Kidney (tissue), 14 donors: ENCODE data around the gene YTHDC2. TPM values are rescaled to one million over a fixed set of nuclear protein-coding genes. Genes with fewer than 3 reads are reported as not detected.

Experiments used
- DNase-seq, 5 donors: peaks; one replicate each; pipeline ENCODE4 v3.0.0-alpha.2; 2013 to 2020
- FAIRE-seq: peaks from 2 replicates; lab custom pipeline; 2012; peaks lifted over from hg19 to GRCh38; lab: Jason Lieb, UNC
- H3K27ac ChIP-seq, 2 donors: one replicate each; pipeline ENCODE4 v1.7.0; 2013; ENCODE audit warnings: low read depth in 2 of 2, low read length in 2 of 2, inconsistent platforms in 1 of 2
- H3K27me3 ChIP-seq: one replicate; pipeline ENCODE4 v1.7.1; 2013; ENCODE audit warnings: low read length, inconsistent platforms; ENCODE audit not compliant: control insufficient read depth, insufficient read depth
- H3K36me3 ChIP-seq, 3 donors: one replicate each; pipeline versions ENCODE4 v1.7.0 to v1.7.1; 2013; ENCODE audit warnings: low read length in 3 of 3, control low read depth in 1 of 3, inconsistent platforms in 1 of 3; ENCODE audit not compliant: insufficient read depth in 3 of 3, control insufficient read depth in 2 of 3
- H3K4me1 ChIP-seq, 3 donors: one replicate each; pipeline versions ENCODE4 v1.7.0 to v1.7.1; 2013; ENCODE audit warnings: low read length in 3 of 3, inconsistent platforms in 1 of 3, low read depth in 1 of 3; ENCODE audit not compliant: control insufficient read depth in 2 of 3, insufficient read depth in 2 of 3
- H3K4me3 ChIP-seq, 3 donors: one replicate each; pipeline versions ENCODE4 v1.7.0 to v1.8.1; 2013; ENCODE audit warnings: low read length in 3 of 3, control low read depth in 1 of 3, inconsistent platforms in 1 of 3
- H3K9ac ChIP-seq, 3 donors: one replicate each; pipeline versions ENCODE4 v1.7.0 to v1.7.1; 2013; ENCODE audit warnings: low read length in 3 of 3, control low read depth in 1 of 3, inconsistent platforms in 1 of 3
- H3K9me3 ChIP-seq, 3 donors: one replicate each; pipeline versions ENCODE4 v1.7.0 to v1.7.1; 2013; ENCODE audit warnings: low read length in 3 of 3, control low read depth in 1 of 3, inconsistent platforms in 1 of 3; ENCODE audit not compliant: control insufficient read depth in 2 of 3, insufficient read depth in 1 of 3
- intact Hi-C: fragments of 100-400 bp; cut with DNase I; formaldehyde crosslinking; loops from one replicate; pipeline ENCODE4 v1.11.1; 2022
- polyA plus RNA-seq: library from polyadenylated mRNA; stranded (reverse); fragments of 350-450 nt; fragmentation: Illumina TruSeq; extraction: RNeasy Lipid Tissue Mini Kit (QIAGEN cat#74804); gene quantifications from one replicate; pipeline ENCODE4 v1.2.3, GENCODE V29; 2014; ENCODE audit warnings: low read depth, low replicate concordance; ENCODE audit not compliant: insufficient read depth
- total RNA-seq: library from RNA; stranded (reverse); fragmentation: NEBNext Ultra II Directional; extraction: Animal tissue kit (Norgen Biotek cat#: 25700); gene quantifications from one replicate; pipeline ENCODE4 v1.2.1, GENCODE V29; 2021
- TF ChIP-seq, protein P1 (sequence below): IDR thresholded peaks from 3 replicates; pipeline ENCODE4 v1.5.1; 2012; ENCODE audit warnings: mild to moderate bottlenecking, moderate library complexity, borderline replicate concordance; ENCODE audit not compliant: insufficient read depth; ENCODE audit errors: extremely low read depth
- donor health status: control.
- donor health status: control.
- donor health status: control.
- donor health status: control.
- donor health status: control.
- donor health status: DM: yes; HTN: yes; CAD: no.
- donor health status: Normal renal cell carcinoma (clear cell type).

The YTHDC2 gene
- total and polyA plus RNA-seq, 2 donors from 2014 or later: 6.2 to 31.6 TPM

DNA sequence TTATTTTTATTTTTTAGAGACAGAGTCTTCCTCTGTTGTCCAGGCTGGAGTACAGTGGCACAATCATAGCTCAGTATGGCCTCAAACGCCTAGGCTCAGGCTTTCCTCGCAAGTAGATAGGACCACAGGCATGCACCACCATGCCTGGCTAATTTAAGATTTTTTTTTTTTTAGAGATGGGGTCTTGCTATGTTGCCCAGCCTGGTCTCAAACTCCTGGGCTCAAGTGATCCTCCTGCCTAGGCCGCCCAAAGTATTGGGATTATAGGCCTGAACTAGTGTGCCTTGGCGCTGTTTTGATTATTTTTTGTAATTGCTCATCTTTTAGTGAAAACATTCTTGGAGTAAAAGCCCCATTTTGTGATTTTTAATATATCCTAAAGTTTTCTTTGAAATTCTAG is 5.4 kb downstream of the YTHDC2 start:
- peaks cover 0 to 6% (median 2%) of the 10 kb centered on the region in 3 donors for H3K36me3 ChIP-seq
- DNase-seq (no peak), FAIRE-seq (no peak)
- no peak overlapping the region for H3K27ac ChIP-seq
- TF ChIP-seq, protein P1, sequence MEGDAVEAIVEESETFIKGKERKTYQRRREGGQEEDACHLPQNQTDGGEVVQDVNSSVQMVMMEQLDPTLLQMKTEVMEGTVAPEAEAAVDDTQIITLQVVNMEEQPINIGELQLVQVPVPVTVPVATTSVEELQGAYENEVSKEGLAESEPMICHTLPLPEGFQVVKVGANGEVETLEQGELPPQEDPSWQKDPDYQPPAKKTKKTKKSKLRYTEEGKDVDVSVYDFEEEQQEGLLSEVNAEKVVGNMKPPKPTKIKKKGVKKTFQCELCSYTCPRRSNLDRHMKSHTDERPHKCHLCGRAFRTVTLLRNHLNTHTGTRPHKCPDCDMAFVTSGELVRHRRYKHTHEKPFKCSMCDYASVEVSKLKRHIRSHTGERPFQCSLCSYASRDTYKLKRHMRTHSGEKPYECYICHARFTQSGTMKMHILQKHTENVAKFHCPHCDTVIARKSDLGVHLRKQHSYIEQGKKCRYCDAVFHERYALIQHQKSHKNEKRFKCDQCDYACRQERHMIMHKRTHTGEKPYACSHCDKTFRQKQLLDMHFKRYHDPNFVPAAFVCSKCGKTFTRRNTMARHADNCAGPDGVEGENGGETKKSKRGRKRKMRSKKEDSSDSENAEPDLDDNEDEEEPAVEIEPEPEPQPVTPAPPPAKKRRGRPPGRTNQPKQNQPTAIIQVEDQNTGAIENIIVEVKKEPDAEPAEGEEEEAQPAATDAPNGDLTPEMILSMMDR: no peak
- H3K9ac ChIP-seq: no peak overlapping the region
- intact Hi-C loops: no loop called here
- no peaks in the 10 kb centered on the region for H3K27me3 ChIP-seq
- H3K9me3 ChIP-seq: no peaks in the 10 kb centered on the region
- no peak overlapping the region for H3K4me3 ChIP-seq
- peaks cover 0 to 6% (median 4%) of the 10 kb centered on the region in 3 donors for H3K4me1 ChIP-seq

- Histone ChIP-seq H3K4me3 (no peak overlapping the region), H3K9ac (no peak overlapping the region), H3K4me1 (peaks cover 0 to 4% (median 2%) of the 10 kb centered on the region in 3 donors), H3K9me3 (no peaks in the 10 kb centered on the region), H3K27ac (no peak overlapping the region), H3K27me3 (no peaks in the 10 kb centered on the region), H3K36me3 (peaks cover 0 to 6% (median 2%) of the 10 kb centered on the region in 3 donors)
- intact Hi-C loops: no loop called here
- TF ChIP-seq, protein P1: no peak
- FAIRE-seq (no peak), DNase-seq (no peak)
These were observed 5.9 kb downstream of the YTHDC2 start for GRCh38 chr5:113519412-113519811.

DNA sequence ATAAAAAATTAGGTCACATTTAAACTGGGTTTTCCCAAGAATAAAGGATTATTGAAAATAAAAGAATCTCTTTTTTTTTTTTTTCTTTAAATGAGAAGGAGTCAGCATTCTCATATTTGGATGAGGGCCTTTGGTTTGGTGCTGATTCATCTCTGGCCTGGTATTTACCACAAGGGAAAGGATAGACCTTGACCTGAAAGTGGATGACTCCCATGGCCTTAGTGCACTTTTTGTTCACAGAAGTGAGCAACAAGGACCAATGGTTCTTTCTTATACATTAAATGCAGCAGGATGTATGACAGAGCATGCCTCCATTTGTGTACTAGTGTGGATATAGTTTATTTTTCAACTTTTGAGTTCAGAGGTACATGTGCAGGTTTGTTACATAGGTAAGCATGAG is 6.9 kb downstream of the YTHDC2 start:
- Histone ChIP-seq H3K4me1 (peaks cover 0 to 2% (median 0%) of the 10 kb centered on the region in 3 donors), H3K27me3 (no peaks in the 10 kb centered on the region), H3K27ac (no peak overlapping the region), H3K9me3 (no peaks in the 10 kb centered on the region), H3K4me3 (no peak overlapping the region), H3K36me3 (peaks cover 0 to 6% (median 2%) of the 10 kb centered on the region in 3 donors), H3K9ac (no peak overlapping the region)
- TF ChIP-seq, protein P1: no peak
- FAIRE-seq: no peak
- intact Hi-C loops: no loop called here
- no peak for DNase-seq

GRCh38 chr5:113520899-113521298 is 7.4 kb downstream of the YTHDC2 start:
- no peaks in the 10 kb centered on the region for H3K27me3 ChIP-seq
- FAIRE-seq (no peak), DNase-seq (no peak)
- H3K9ac ChIP-seq: no peak overlapping the region
- peaks cover 0 to 2% (median 0%) of the 10 kb centered on the region in 3 donors for H3K4me1 ChIP-seq
- no peak overlapping the region for H3K4me3 ChIP-seq
- intact Hi-C loops: no loop called here
- H3K9me3 ChIP-seq: no peaks in the 10 kb centered on the region
- peaks cover 0 to 6% (median 2%) of the 10 kb centered on the region in 3 donors for H3K36me3 ChIP-seq
- H3K27ac ChIP-seq: no peak overlapping the region
- TF ChIP-seq, protein P1: no peak
